ENCODE measurements around the gene AQP3. TPM values are rescaled to one million over a fixed set of nuclear protein-coding genes. Genes with fewer than 3 reads are reported as not detected.
"Not testable (repeated sequence)": the region's sequence is repeated elsewhere in the genome, so short reads cannot be mapped to it uniquely, and the experiment has no call there.

Gene AQP3
- 868 TPM for total RNA-seq

DNA sequence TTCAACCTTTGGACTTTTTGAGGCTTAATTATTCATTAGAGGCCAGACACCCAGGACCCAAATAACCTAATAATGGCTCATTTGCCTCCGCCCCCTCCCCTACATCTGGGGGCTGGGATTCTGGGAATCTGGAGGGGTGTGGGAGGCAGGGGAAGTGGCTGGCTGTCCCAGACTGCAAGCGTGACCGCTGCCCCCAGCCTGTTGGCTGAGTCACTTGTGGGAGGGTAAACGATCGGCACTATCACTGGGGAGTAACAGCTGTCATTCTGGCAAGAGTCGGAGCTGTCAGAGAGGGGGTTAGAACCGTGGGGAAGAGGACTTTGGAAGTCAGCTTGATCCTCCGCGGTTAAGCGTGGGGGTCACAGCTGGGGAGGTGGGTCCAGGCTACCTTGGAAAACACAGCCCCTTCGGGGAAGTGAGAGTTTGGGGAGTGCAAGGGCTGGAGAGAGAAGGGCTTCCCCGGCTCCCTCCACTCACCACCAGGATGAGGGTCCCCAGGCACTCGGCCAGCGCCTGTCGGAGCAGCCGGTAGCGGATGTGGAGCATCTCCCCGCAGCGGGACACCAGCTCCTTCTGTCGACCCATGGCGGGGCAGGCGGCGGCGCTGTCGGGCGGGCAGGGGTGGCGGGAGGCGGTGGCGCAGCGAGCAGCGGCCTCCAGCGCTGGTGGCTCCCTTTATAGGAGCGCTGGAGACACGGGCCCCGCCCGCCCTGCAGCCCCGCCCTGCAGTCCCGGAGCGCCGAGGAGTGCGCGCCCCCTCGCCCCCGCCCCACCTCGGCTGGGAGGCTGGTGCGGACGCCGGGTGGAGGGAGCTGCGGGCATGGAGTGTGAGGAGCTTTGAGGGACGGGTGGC is at the start of gene AQP3:
Gene AQP3 (minus strand): TSS at position 648 of the 853 bp plus-strand sequence. CDS start 63 bp downstream, at position 585.
- Histone ChIP-seq H3K36me3 (no peaks in the 10 kb centered on the region), H3K4me3 (peak within 1 kb of the TSS; percentile 49 to 55), H3K27me3 (no peaks in the 10 kb centered on the region), H3K9me3 (no peaks in the 10 kb centered on the region), H3K27ac (peak within 1 kb of the TSS; percentile 53), H3K4me1 (peaks cover 29% of the 10 kb centered on the region)
- intact Hi-C loops (cut with DNase I), result no loop called here
- DNase-seq (ENCODE audit: extremely low spot score in 2 of 2), result no peak
- peak in 1 of 3 experiments; percentile 29 for TF ChIP-seq CTCF (IDR thresholded peaks at IDR 0.05)
- TF ChIP-seq POLR2AphosphoS5 (IDR thresholded peaks at IDR 0.05; ENCODE audit: insufficient read depth in 1 of 2, low read depth in 1 of 2), result peak in 1 of 2 donors; percentile 50
- no peak for TF ChIP-seq POLR2A (IDR thresholded peaks at IDR 0.05)

DNA sequence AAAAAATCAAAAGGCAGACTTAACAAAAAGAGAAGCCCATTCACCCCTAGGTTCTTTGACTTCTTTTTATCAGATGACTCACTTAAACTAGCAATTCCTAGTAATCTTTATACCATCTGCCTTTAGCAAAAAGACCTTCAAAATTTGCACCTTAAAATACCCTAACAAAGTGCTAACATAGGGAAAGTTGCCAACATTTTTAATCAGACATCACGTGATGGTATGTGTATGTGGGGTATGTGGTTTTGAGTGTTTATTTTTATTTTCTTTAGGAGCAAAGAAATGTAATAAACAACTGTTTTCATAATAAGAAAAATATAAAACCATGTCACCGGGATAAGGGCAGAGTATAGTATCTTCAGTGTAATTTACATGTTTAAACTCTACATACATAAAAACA is 46.4 kb upstream of the AQP3 start:
- H3K4me3 ChIP-seq; H3K36me3 ChIP-seq; intact Hi-C loops (cut with DNase I); H3K4me1 ChIP-seq; H3K27ac ChIP-seq; H3K9me3 ChIP-seq; H3K27me3 ChIP-seq; DNase-seq (ENCODE audit: extremely low spot score in 2 of 2): not testable (repeated sequence)

DNA sequence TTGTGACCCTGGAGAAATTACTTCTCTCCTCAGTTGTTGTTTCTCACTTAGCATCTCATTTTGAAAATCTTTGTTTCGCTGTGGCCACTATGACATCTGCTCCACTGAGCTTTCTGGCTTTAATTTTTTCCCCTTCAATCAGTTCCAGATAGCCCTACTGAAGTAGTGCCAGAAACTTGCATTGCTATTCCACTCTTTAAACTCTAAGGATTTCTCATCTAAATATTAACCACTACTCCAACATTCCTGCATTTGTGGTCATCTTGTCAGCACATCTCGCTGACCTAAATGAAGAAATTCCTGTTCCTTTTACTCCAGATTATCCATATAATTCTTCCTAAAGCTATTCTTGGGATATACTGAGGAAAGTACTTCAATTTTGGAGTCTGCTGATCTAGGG is 41.7 kb upstream of the AQP3 start:
- no peak for DNase-seq (ENCODE audit: extremely low spot score in 2 of 2)
- Histone ChIP-seq H3K4me3 (no peak overlapping the region), H3K9me3 (no peaks in the 10 kb centered on the region), H3K36me3 (no peaks in the 10 kb centered on the region), H3K27me3 (no peaks in the 10 kb centered on the region), H3K4me1 (no peaks in the 10 kb centered on the region), H3K27ac (no peak overlapping the region)
- no peak for TF ChIP-seq POLR2AphosphoS5 (IDR thresholded peaks at IDR 0.05; ENCODE audit: insufficient read depth in 1 of 2, low read depth in 1 of 2)
- no peak for TF ChIP-seq CTCF (IDR thresholded peaks at IDR 0.05)
- no peak for TF ChIP-seq POLR2A (IDR thresholded peaks at IDR 0.05)
- intact Hi-C loops (cut with DNase I), result no loop called here

- H3K9me3 ChIP-seq, result not testable (repeated sequence)
Measured at GRCh38 chr9:33485312-33485711, 37.9 kb upstream of the AQP3 start.

DNA sequence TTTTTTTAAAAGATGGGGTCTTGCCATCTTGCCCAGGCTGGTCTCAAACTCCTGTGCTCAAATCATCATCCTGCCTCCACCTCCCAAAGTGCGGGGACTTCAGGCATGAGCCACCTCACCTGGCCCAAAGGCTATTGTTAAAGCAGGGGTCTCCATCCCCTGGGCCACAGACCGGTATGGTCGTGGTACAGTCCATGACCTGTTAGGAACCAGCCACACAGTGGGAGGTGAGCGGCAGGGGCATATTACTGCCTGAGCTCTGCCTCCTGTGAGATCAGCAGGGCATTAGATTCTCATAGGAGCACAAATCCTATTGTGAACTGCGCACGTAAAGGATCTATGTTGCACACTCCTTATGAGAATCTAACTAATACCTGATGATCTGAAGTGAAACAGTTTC is 33.6 kb upstream of the AQP3 start:
- intact Hi-C loops (cut with DNase I), result no loop called here
- TF ChIP-seq CTCF (IDR thresholded peaks at IDR 0.05) (no peak), POLR2A (IDR thresholded peaks at IDR 0.05) (no peak), POLR2AphosphoS5 (IDR thresholded peaks at IDR 0.05; ENCODE audit: insufficient read depth in 1 of 2, low read depth in 1 of 2) (no peak)
- Histone ChIP-seq H3K9me3 (no peaks in the 10 kb centered on the region), H3K4me3 (no peak overlapping the region), H3K27ac (no peak overlapping the region), H3K36me3 (no peaks in the 10 kb centered on the region), H3K4me1 (no peaks in the 10 kb centered on the region), H3K27me3 (no peaks in the 10 kb centered on the region)
- no peak for DNase-seq (ENCODE audit: extremely low spot score in 2 of 2)

More at GRCh38 chr9:33485312-33485711, 37.9 kb upstream of the AQP3 start:
- H3K4me1 ChIP-seq; H3K27ac ChIP-seq; H3K27me3 ChIP-seq; H3K36me3 ChIP-seq; DNase-seq (ENCODE audit: extremely low spot score in 2 of 2); intact Hi-C loops (cut with DNase I); H3K4me3 ChIP-seq: not testable (repeated sequence)

GRCh38 chr9:33480106-33480505 is 32.7 kb upstream of the AQP3 start:
- no peak for DNase-seq (ENCODE audit: extremely low spot score in 2 of 2)
- no peak overlapping the region for H3K4me3 ChIP-seq
- H3K4me1 ChIP-seq, result no peaks in the 10 kb centered on the region
- no peak for TF ChIP-seq CTCF (IDR thresholded peaks at IDR 0.05)
- no peak for TF ChIP-seq POLR2A (IDR thresholded peaks at IDR 0.05)
- TF ChIP-seq POLR2AphosphoS5 (IDR thresholded peaks at IDR 0.05; ENCODE audit: insufficient read depth in 1 of 2, low read depth in 1 of 2), result no peak
- intact Hi-C loops (cut with DNase I), result no loop called here
- no peaks in the 10 kb centered on the region for H3K27me3 ChIP-seq
- no peaks in the 10 kb centered on the region for H3K36me3 ChIP-seq
- no peak overlapping the region for H3K27ac ChIP-seq
- no peaks in the 10 kb centered on the region for H3K9me3 ChIP-seq
